Keratinocyte (primary cell): ENCODE measurements around the gene ST6GALNAC6. TPM values are rescaled to one million over a fixed set of nuclear protein-coding genes. Genes with fewer than 3 reads are reported as not detected.

Source experiments
- DNase-seq: peaks from one replicate; pipeline ENCODE4 v3.0.0-alpha.2; 2011; ENCODE audit warnings: low read depth, missing footprints, low spot score
- FAIRE-seq: peaks from 2 replicates; lab custom pipeline; 2011; peaks lifted over from hg19 to GRCh38; lab: Jason Lieb, UNC
- H2AFZ ChIP-seq: 2 replicates; pipeline ENCODE4 v1.6.0; 2012; ENCODE audit warnings: low read length, control low read depth, inconsistent platforms; ENCODE audit not compliant: control insufficient read depth
- H3K27ac ChIP-seq: 2 replicates; pipeline ENCODE4 v1.5.1; 2011; ENCODE audit warnings: low read length; ENCODE audit not compliant: control insufficient read depth, insufficient read depth
- H3K27me3 ChIP-seq: 3 replicates; pipeline ENCODE4 v1.6.0; 2011; ENCODE audit warnings: low read length; ENCODE audit not compliant: control insufficient read depth, insufficient read depth; ENCODE audit errors: extremely low read depth
- H3K36me3 ChIP-seq, 2 experiments: 2 replicates in 1 of 2; 3 replicates in 1 of 2; pipeline ENCODE4 v1.5.1; 2011; ENCODE audit warnings: low read length in 2 of 2, mild to moderate bottlenecking in 1 of 2; ENCODE audit not compliant: control insufficient read depth in 2 of 2, insufficient read depth in 2 of 2; ENCODE audit errors: extremely low read depth in 1 of 2
- H3K4me1 ChIP-seq: 3 replicates; pipeline ENCODE4 v1.5.1; 2011; ENCODE audit warnings: low read length; ENCODE audit not compliant: control insufficient read depth, insufficient read depth; ENCODE audit errors: extremely low read depth
- H3K4me2 ChIP-seq: 3 replicates; pipeline ENCODE4 v1.6.0; 2011; ENCODE audit warnings: low read depth, low read length; ENCODE audit not compliant: control insufficient read depth, insufficient read depth; ENCODE audit errors: extremely low read depth
- H3K4me3 ChIP-seq, 3 experiments: fragments of 200-600 bp in 1 of 3; sonication (generic) in 1 of 3; 2 replicates in 2 of 3; 3 replicates in 1 of 3; pipeline ENCODE4 v1.5.1; 2011 to 2016; ENCODE audit warnings: low read length in 3 of 3, mild to moderate bottlenecking in 3 of 3, control low read depth in 2 of 3, inconsistent platforms in 1 of 3, low read depth in 1 of 3, mixed read lengths in 1 of 3, mixed run types in 1 of 3, moderate library complexity in 1 of 3; ENCODE audit not compliant: control insufficient read depth in 2 of 3, insufficient read depth in 2 of 3; ENCODE audit errors: extremely low read depth in 1 of 3
- H3K79me2 ChIP-seq: 2 replicates; pipeline ENCODE4 v1.6.0; 2012; ENCODE audit warnings: low read length; ENCODE audit not compliant: control insufficient read depth, insufficient read depth
- H3K9ac ChIP-seq: 3 replicates; pipeline ENCODE4 v1.6.0; 2011; ENCODE audit warnings: low read length; ENCODE audit not compliant: control insufficient read depth, insufficient read depth; ENCODE audit errors: extremely low read depth
- H3K9me1 ChIP-seq: 3 replicates; pipeline ENCODE4 v1.6.0; 2011; ENCODE audit warnings: low read length; ENCODE audit not compliant: control insufficient read depth, insufficient read depth; ENCODE audit errors: extremely low read depth
- H3K9me3 ChIP-seq: 2 replicates; pipeline ENCODE4 v1.5.1; 2012; ENCODE audit warnings: low read depth, low read length; ENCODE audit not compliant: control insufficient read depth
- H4K20me1 ChIP-seq: 3 replicates; pipeline ENCODE4 v1.6.0; 2011; ENCODE audit warnings: low read length; ENCODE audit not compliant: control insufficient read depth, insufficient read depth; ENCODE audit errors: extremely low read depth
- CTCF ChIP-seq, 3 experiments: IDR thresholded peaks in 1 of 3; conservative IDR thresholded peaks in 1 of 3; optimal IDR thresholded peaks in 1 of 3; 2 replicates in 2 of 3; 3 replicates in 1 of 3; pipeline versions ENCODE3 to v1.5.1; 2011; ENCODE audit warnings: low read length in 3 of 3, mild to moderate bottlenecking in 3 of 3, moderate library complexity in 2 of 3, control low read depth in 1 of 3, inconsistent platforms in 1 of 3; ENCODE audit not compliant: insufficient read depth in 2 of 3; ENCODE audit errors: extremely low read depth in 1 of 3
- EZH2 ChIP-seq: IDR thresholded peaks from one replicate; pipeline ENCODE4 v1.6.1; 2012; ENCODE audit warnings: inconsistent platforms, mild to moderate bottlenecking, low read length, moderate library complexity
- dilution Hi-C: fragments of 300-500 bp; cut with MboI; formaldehyde crosslinking; loops from one replicate; pipeline ENCODE4 v1.7.0; 2020; ENCODE audit warnings: low sequenced_read_pairs; ENCODE audit not compliant: extremely low pct_ligation_motif_present
- polyA plus RNA-seq, 5 experiments: library from polyadenylated mRNA; depleted of rRNA in 3 of 5; stranded (reverse) in 3 of 5; stranded (forward) in 1 of 5; unstranded in 1 of 5; fragments of >200 nt; gene quantifications; 1 replicate in 1 of 5; 2 replicates in 3 of 5; 3 replicates in 1 of 5; pipeline versions ENCODE4 v1.2.1 to v1.2.3, GENCODE V29; 2011 to 2012; ENCODE audit warnings: missing spikeins in 2 of 5, low read depth in 1 of 5, low replicate concordance in 1 of 5

The ST6GALNAC6 gene
- polyA plus RNA-seq, 1 donor (not counting 4 experiments of a cell fraction or from before 2014, with no cell fraction given) = 21.1 TPM

GRCh38 chr9:127898433-127899127, 823 bp downstream of the ST6GALNAC6 start:
- Histone ChIP-seq H3K9me3 (peaks cover 7% of the 10 kb centered on the region), H3K79me2 (peaks cover 2% of the 10 kb centered on the region), H2AFZ (peak overlapping the region; percentile 56), H3K27me3 (no peaks in the 10 kb centered on the region), H3K27ac (peak overlapping the region; percentile 43), H3K4me2 (peak overlapping the region; percentile 68), H4K20me1 (no peaks in the 10 kb centered on the region), H3K9me1 (no peaks in the 10 kb centered on the region), H3K4me1 (peaks cover 8% of the 10 kb centered on the region), H3K9ac (peak overlapping the region; percentile 81), H3K4me3 (peak overlapping the region; percentile 79 to 83 (median 80)), H3K36me3 (peaks cover 18% of the 10 kb centered on the region in 2 experiments)
- dilution Hi-C loops = no loop called here
- FAIRE-seq (no peak), DNase-seq (no peak)
- TF ChIP-seq CTCF (optimal IDR thresholded peaks at IDR 0.05 in 1 of 3, IDR thresholded peaks at IDR 0.05 in 1 of 3, conservative IDR thresholded peaks at IDR 0.05 in 1 of 3; ENCODE audit: extremely low read depth in 1 of 3, insufficient read depth in 2 of 3, low read length in 3 of 3) (no peak), EZH2 (no peak)

GRCh38 chr9:127897193-127897692, 2.2 kb downstream of the ST6GALNAC6 start:
- Histone ChIP-seq H3K4me3 (no peak overlapping the region), H4K20me1 (no peaks in the 10 kb centered on the region), H3K79me2 (peaks cover 2% of the 10 kb centered on the region), H3K9me1 (no peaks in the 10 kb centered on the region), H3K9me3 (peaks cover 13% of the 10 kb centered on the region), H3K4me1 (peaks cover 8% of the 10 kb centered on the region), H2AFZ (no peak overlapping the region), H3K27me3 (no peaks in the 10 kb centered on the region), H3K36me3 (peaks cover 25 to 26% of the 10 kb centered on the region in 2 experiments), H3K9ac (no peak overlapping the region), H3K4me2 (no peak overlapping the region), H3K27ac (no peak overlapping the region)
- FAIRE-seq (no peak), DNase-seq (no peak)
- dilution Hi-C loops = no loop called here
- TF ChIP-seq EZH2 = no peak
- no peak for TF ChIP-seq CTCF (optimal IDR thresholded peaks at IDR 0.05 in 1 of 3, IDR thresholded peaks at IDR 0.05 in 1 of 3, conservative IDR thresholded peaks at IDR 0.05 in 1 of 3; ENCODE audit: extremely low read depth in 1 of 3, insufficient read depth in 2 of 3, low read length in 3 of 3)
